ENCODE data around the gene GMDS. TPM values are rescaled to one million over a fixed set of nuclear protein-coding genes. Genes with fewer than 3 reads are reported as not detected.

Gene GMDS
- total RNA-seq, 1 experiment from 2014 or later, result 27.6 TPM

- H4K8ac ChIP-seq (replicated peaks; ENCODE audit: insufficient read length, low read depth, low read length), result no peak overlapping the region
- H4K20me1 ChIP-seq (ENCODE audit: control insufficient read depth, insufficient read depth, insufficient read length), result no peaks in the 10 kb centered on the region
- H4K91ac ChIP-seq (ENCODE audit: insufficient read length, low read depth, low read length), result no peak overlapping the region
- no peak overlapping the region for H3T11ph ChIP-seq (ENCODE audit: low read length)
- no peaks in the 10 kb centered on the region for H3K23me2 ChIP-seq (ENCODE audit: insufficient read length, low read depth, low read length, poor library complexity, severe bottlenecking)
- H2BK5ac ChIP-seq (ENCODE audit: insufficient read length, low read length), result no peak overlapping the region
- no peaks in the 10 kb centered on the region for H3K9me3 ChIP-seq (ENCODE audit: control insufficient read depth, low read depth, low read length)
- Mint-ChIP-seq H3K36me3 (ENCODE audit: insufficient read depth in 1 of 3, low read depth in 3 of 3) (no peaks in the 10 kb centered on the region), H3K27me3 (ENCODE audit: low read depth) (no peaks in the 10 kb centered on the region), H3K4me1 (peaks cover 14 to 18% of the 10 kb centered on the region in 2 experiments), H3K9me3 (no peaks in the 10 kb centered on the region), H3K4me3 (no peak overlapping the region), H3K27ac (no peak overlapping the region; a peak in 1 of 7 replicates)
- H2BK12ac ChIP-seq (ENCODE audit: insufficient read length, low read depth, low read length), result no peak overlapping the region
- H3K4me2 ChIP-seq (ENCODE audit: insufficient read depth, insufficient read length, low read length), result no peak overlapping the region
- no peak overlapping the region for H2AK5ac ChIP-seq (ENCODE audit: insufficient read length, low read length)
- no peak overlapping the region for H3K56ac ChIP-seq (ENCODE audit: insufficient read length, low read depth, low read length)
- no peak overlapping the region for H2BK20ac ChIP-seq (ENCODE audit: low read depth, low read length, poor library complexity, severe bottlenecking)
- DNase-seq, result no peak
- H2AFZ ChIP-seq (ENCODE audit: low read length), result no peak overlapping the region
- no peaks in the 10 kb centered on the region for H3K79me2 ChIP-seq (ENCODE audit: insufficient read depth, low read length)
- H3K27ac ChIP-seq (ENCODE audit: insufficient read length, low read depth, low read length), result no peak overlapping the region
- H3K4ac ChIP-seq (ENCODE audit: low read depth, low read length), result no peak overlapping the region
- H3K4me1 ChIP-seq (ENCODE audit: insufficient read depth, low read length), result no peaks in the 10 kb centered on the region
- TF ChIP-seq CTCF (conservative IDR thresholded peaks at IDR 0.05), result no peak
- no peak overlapping the region for H3K18ac ChIP-seq (ENCODE audit: insufficient read length, low read depth, low read length)
- no peak overlapping the region for H2BK15ac ChIP-seq (ENCODE audit: low read depth, low read length)
- no peak overlapping the region for H3K14ac ChIP-seq (ENCODE audit: insufficient read depth, low read length)
- WGBS (ENCODE audit: extremely low coverage, insufficient read length, low lambda C conversion rate), result no CpG with 5 or more reads among the region's 4 CpGs
- H2BK120ac ChIP-seq (ENCODE audit: low read depth, low read length, poor library complexity, severe bottlenecking), result no peak overlapping the region
- H3K9ac ChIP-seq (ENCODE audit: extremely low read depth, insufficient read length, low read length), result no peak overlapping the region
- H3K27me3 ChIP-seq (ENCODE audit: insufficient read depth, low read length), result no peaks in the 10 kb centered on the region
- no peak overlapping the region for H4K5ac ChIP-seq (ENCODE audit: insufficient read length, low read depth, low read length)
- H3K79me1 ChIP-seq (ENCODE audit: insufficient read depth, low read depth, low read length, poor library complexity, severe bottlenecking), result no peaks in the 10 kb centered on the region
- no peak overlapping the region for H3K23ac ChIP-seq (ENCODE audit: insufficient read length, low read depth, low read length)
Measured at GRCh38 chr6:1855890-1856289, 389.5 kb downstream of the GMDS start.
